Right lobe of liver (tissue), 4 donors: ENCODE data around the gene IL25.

Experiments
- POLR2A ChIP-seq: fragments of 450-650 bp; IDR thresholded peaks from one replicate; pipeline ENCODE4 v1.6.1; 2017; ENCODE audit warnings: antibody characterized with exemption, mild to moderate bottlenecking
- TF ChIP-seq, protein P1 (sequence below), 4 donors: fragments of 200-600 bp in 3 of 4; fragments of 450-650 bp in 1 of 4; IDR thresholded peaks; one replicate each; pipeline versions ENCODE4 v1.5.1 to v1.8.0; 2016 to 2022; ENCODE audit warnings: antibody characterized with exemption in 4 of 4, mild to moderate bottlenecking in 2 of 4
- donor health status: DM: no; HTN: no; CAD: no.
- donor health status: DM: no; HTN: no; CAD: no.
- donor health status: DM: no; HTN: yes; CAD: no.

DNA sequence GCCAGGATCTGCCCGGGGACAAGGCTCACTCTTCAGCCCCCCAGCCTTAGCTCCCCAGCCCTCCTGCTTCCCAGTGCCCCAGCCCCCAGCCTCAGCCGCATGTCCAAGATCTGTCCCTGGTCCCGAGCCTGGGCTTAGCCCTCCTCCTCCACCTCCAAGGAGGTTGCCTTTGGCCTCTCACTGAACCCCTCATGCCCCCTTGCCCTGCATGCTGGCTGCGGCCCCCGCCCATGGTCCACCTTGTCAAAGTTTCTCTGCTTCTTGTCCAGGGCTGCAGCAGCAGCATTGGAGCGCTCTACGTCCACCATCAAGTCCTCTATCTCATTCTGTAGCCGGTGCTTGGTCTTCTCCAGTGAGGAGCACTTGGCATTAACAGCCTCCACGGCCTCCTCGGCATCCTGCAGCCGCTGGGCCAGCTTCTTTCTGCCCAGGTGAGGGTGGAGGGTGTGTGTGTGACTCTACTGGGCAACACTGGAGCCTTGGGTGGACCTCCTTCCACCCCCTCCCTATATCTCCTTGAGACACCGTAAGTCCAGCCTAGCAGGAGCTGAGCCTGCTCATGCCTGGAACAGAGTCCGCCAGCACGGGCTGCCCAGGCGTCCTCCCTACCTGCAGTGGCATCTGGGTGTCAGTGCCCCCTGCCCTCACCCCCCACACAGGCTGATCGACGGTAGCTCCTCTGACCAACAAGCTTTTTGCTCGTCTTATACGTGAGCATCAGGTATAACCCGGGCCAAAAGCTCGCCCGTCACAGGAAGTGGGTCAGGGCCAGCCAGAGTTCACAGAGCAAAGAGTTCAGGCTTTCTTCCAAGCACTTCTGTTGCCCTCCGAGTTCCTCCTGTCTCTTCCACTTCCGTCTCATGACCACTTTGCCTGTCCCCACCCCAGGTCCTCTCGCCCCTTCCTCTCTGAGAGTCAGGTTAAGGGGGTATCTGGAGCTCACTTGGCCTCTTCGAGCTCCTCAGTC is 15.6 kb downstream of the IL25 start:
- TF ChIP-seq, protein P1, sequence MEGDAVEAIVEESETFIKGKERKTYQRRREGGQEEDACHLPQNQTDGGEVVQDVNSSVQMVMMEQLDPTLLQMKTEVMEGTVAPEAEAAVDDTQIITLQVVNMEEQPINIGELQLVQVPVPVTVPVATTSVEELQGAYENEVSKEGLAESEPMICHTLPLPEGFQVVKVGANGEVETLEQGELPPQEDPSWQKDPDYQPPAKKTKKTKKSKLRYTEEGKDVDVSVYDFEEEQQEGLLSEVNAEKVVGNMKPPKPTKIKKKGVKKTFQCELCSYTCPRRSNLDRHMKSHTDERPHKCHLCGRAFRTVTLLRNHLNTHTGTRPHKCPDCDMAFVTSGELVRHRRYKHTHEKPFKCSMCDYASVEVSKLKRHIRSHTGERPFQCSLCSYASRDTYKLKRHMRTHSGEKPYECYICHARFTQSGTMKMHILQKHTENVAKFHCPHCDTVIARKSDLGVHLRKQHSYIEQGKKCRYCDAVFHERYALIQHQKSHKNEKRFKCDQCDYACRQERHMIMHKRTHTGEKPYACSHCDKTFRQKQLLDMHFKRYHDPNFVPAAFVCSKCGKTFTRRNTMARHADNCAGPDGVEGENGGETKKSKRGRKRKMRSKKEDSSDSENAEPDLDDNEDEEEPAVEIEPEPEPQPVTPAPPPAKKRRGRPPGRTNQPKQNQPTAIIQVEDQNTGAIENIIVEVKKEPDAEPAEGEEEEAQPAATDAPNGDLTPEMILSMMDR (IDR thresholded peaks at IDR 0.05), result no peak
- TF ChIP-seq POLR2A, result no peak
